Stimulated activated CD8-positive, alpha-beta memory T cell treated with anti-CD3 and anti-CD28 coated beads, Interleukin-15, amount 100 ng/mL, for 48 hours (primary cell): Measurements from ENCODE around the gene ZBTB5.
"Not testable (repeated sequence)": the region's sequence is repeated elsewhere in the genome, so short reads cannot be mapped to it uniquely, and the experiment has no call there.

ENCODE experiments used
- DNase-seq, 2 donors: peaks; one replicate each; pipeline ENCODE4 v3.0.0-alpha.2; 2020; ENCODE audit warnings: low read depth in 2 of 2

The ZBTB5 gene

DNA sequence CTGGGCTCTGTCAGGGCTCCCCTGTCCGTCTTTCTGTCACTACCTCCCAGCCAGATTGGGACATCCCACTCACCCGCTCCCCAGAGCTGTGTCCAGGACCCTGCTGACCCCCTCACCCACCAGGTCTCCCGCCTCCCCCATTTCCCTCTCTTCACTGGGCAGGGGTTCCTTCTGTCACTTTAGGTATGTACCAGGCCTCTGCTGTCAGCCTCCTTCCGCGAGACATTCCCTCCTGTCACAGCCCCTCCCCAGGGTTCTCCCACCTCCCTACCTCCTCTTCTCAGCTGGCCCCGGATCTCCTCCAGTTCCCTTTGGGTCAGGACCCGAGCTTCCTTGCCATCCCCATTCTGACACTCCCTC is 21.0 kb upstream of the ZBTB5 start:
- DNase-seq = no peak

DNA sequence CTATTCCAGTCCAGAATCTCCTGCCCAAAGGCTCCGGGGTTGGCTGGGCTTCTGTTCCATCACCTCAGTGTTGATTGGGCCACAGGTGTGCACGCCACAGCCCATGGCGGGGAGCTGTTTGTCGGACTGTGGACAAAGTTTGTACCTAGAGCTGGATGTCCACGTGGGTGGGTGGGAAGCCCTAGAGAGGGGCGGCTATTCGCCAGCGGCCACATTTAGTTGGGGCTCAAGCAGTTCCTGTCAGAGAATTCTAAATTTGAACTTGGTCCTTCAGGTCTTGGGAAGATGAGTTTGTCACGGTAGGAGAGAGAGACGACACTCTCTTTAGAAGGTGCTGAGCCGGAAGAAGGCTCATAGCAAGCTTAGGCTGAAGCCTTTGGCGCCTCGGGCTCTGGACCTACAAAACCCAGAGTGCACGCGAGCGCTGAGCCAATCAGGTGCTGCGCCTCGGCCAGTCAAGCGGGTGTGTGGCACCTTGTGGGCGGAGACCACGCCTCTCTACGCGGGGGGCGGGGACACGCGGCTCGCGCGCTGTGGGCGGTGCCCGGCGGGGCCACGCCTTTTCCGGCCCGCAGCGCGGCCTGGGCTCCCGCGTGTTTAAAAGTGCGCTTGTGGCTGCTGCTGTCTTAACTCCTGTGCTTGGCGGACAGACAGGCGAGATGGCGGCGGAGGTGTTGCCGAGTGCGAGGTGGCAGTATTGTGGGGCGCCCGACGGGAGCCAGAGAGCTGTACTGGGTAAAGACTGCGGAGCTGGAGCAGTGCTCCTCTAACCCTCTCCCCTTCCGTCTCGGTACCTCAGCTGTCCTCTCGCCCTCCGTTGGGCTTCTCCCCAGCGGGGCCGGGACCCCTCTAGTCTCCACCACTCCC is 20.4 kb upstream of the ZBTB5 start, which contains the start of gene POLR1E:
Gene POLR1E, plus strand, starts transcription at position 560 of the 867 bp plus-strand sequence. Its CDS starts 100 bp downstream, at position 660.
- DNase-seq = peak; percentile 92 to 93

GRCh38 chr9:37480759-37481158 is 15.5 kb upstream of the ZBTB5 start:
- DNase-seq = no peak

DNA sequence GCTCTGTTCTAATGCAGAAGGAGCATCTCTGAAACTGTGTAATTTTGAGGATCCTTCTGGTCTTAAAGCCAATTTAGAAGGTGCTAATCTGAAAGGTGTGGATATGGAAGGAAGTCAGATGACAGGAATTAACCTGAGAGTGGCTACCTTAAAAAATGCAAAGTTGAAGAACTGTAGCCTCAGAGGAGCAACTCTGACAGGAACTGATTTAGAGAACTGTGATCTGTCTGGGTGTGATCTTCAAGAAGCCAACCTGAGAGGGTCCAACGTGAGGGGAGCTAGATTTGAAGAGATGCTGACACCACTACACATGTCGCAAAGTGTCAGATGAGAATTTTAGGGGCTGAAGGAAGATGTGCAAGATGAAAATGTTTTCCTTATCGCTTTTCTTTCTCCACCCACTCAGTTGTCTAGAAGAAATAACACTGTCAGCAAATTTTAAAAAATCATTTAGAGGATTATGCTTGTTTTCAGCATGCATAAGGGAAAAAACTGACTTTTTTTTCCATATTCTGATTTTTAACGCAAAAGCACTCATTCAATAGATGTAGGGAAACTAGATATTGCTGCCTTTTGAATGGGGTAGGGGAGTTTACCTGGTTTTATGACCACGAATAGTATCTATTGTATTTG is 12.9 kb upstream of the ZBTB5 start:
- DNase-seq = not testable (repeated sequence)

DNA sequence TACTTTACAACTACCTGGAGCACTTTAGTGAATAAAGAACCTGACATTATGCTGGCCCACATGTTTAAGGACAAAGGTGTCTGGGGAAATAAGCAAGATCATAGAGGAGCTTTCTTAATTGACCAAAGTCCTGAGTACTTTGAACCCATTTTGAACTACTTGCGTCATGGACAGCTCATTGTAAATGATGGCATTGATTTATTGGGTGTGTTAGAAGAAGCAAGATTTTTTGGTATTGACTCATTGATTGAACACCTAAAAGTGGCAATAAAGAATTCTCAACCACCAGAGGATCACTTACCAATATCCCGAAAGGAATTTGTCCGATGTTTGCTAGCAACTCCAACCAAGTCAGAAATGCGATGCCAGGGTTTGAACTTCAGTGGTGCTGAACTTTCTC is 12.2 kb upstream of the ZBTB5 start:
- DNase-seq = not testable (repeated sequence)

DNA sequence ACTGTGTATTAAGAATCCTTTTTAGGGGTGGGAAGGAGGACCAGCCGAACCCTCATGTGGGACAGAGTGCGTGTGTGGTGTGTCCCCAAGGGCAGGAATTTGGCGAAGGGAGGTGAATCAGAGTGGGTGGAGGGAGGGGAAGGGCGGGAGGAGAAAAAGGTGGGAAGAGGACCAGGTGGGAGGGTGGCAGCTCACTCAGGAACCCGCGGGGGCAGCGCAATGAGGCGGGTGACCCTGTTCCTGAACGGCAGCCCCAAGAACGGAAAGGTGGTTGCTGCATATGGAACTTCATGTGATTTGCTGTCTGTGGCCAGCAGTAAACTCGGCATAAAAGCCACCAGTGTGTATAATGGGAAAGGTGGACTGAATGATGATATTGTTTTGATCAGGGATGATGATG is 11.7 kb upstream of the ZBTB5 start:
- no peak for DNase-seq

- no peak for DNase-seq
These were observed 9.2 kb upstream of the ZBTB5 start for GRCh38 chr9:37474438-37474837.

GRCh38 chr9:37473982-37474381 is 8.7 kb upstream of the ZBTB5 start:
- DNase-seq = not testable (repeated sequence)

GRCh38 chr9:37471942-37472684 is 6.9 kb upstream of the ZBTB5 start:
- no peak for DNase-seq

DNA sequence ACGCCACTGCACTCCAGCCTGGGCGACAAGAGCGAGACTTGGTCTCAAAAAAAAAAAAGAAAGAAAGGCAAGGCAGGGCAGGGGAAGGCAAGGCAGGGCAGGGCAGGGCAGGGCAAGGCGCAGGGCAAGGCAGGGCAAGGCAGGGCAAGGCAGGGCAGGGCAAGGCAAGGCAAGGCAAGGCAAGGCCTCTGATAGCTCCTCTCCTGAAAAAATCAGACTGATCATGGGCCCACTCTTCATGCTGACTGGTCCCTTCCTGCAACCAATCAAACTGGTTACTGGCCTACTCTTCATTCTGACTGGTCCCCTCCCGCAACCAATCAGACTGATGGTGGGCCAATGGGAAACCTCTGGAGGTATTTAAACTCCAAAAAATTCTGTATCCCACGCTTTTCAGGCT is 3.4 kb upstream of the ZBTB5 start:
- DNase-seq = no peak

DNA sequence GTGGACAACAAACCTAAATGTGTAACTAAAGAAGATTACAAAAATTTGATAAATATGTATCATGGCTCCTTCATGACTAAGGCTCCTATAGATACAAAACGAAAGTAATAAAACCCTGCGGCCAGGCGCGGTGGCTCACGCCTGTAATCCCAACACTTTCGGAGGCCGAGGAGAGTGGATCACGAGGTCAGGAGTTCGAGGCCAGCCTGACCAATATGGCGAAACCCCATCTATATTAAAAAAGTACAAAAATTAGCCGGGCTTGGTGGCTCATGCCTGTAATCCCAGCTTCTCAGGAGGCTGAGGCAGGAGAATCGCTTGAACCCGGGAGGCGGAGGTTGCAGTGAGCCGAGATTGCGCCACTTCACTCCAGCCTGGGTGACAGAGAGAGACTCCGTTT is 2.3 kb upstream of the ZBTB5 start:
- DNase-seq = not testable (repeated sequence)

GRCh38 chr9:37466037-37466709 is 923 bp upstream of the ZBTB5 start:
- no peak for DNase-seq

DNA sequence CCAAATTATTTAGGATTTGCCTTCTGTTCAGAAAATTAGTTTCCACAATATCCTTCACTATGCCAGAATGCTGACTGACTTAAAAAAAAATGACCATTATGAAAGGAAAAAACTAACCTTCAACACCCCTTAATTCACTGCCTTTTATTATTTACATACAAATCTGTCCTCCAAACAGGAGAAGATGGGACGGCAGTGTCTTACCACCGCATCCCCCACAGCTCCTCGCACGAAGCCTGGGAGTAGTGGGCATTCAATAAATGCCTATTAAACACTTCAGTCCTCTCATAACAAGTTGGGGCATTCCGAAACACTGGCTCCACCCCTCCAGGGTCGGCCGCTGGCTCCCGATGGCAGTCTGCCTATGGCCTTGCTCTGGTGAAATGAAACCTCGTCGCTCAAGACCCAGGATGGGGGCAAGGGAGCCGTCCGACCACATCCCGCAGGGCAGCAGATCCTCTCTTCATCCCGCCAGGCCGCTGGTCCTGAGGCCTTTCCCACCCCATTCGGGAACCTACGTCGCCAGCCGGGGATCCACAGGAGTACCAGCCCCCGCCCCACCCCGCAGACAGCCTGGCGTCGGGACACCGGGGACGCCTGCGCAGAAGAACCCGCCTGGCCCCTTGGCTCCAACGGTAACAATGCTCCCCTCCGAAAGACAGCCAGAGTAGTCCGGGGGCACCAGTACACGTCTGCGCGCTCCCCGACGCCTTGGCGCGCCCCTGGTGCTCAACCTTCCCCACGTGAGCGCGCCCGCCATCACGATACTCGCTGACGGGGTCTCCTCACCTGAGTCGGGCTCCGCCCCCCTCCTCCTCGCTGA is 613 bp downstream of the ZBTB5 start:
- DNase-seq = peak; percentile 42 to 63

DNA sequence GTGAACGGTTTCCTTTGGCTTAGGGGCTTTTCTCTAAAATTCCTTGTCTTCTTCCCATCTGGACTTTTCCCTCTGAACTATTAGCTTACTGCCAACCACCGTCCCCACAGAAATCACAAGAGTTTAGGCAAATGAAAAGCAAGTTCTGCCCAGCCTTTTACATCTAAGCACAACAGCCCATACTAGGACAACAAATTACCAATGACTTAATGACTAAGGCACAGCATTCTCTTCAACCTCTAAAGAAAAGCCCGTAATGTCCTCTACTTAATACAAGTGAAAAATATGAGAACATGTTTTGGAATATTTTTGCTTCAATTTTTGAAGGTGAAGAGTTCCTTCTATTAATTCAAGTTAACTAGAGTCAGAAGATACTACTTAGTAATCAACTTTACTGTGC is 1.2 kb downstream of the ZBTB5 start:
- no peak for DNase-seq

- no peak for DNase-seq
These were observed 8.4 kb downstream of the ZBTB5 start for GRCh38 chr9:37456817-37457216.

- no peak for DNase-seq
These were observed 9.2 kb downstream of the ZBTB5 start for GRCh38 chr9:37455884-37456647.

GRCh38 chr9:37454238-37454637 is 11.0 kb downstream of the ZBTB5 start:
- DNase-seq = no peak

DNA sequence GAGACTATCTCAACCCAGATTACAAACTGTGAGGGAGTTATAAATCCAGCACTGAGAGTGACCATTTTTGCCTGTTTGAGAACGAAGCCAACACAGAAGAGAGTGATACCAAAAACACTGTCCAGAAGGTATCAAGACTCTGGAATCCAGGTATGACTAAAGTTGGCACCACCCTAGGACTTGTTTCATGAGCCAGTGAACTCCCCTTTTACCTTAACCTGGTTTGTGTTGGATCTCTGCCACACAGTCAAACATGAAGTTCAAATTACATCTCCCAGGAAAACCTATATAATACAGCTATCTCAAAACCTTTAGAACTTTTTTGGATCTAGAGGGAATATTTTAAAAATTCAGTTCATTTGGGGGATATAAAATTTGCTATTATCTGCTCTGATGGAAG is 11.4 kb downstream of the ZBTB5 start:
- DNase-seq = no peak

GRCh38 chr9:37452611-37453010 is 12.6 kb downstream of the ZBTB5 start:
- DNase-seq = no peak

- DNase-seq = no peak
These were observed 13.6 kb downstream of the ZBTB5 start for GRCh38 chr9:37451628-37452027.
